Measurements from ENCODE around the gene PPFIA1. TPM values are rescaled to one million over a fixed set of nuclear protein-coding genes. Genes with fewer than 3 reads are reported as not detected.

The PPFIA1 gene
- total RNA-seq, 1 experiment from 2014 or later, result 75.1 TPM

DNA sequence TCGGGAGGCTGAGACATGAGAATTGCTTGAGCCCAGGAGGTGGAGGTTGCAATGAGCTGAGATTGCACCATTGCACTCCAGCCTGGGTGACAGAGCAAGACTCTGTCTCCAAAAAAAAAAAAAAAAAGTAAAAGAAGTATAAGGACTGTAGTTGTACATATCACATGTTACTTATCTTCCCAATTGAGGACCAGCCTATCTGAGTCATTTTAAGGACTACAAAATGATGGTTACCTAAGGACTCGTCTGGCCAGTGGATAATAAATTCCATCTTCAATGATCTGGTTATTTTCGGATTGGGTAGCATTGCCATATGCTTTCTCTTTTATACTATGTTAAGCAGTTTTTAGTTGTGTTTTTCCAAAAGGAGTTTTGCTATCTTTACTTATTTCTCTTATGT is 55.3 kb downstream of the PPFIA1 start (continued):
- TF ChIP-seq, protein P1, sequence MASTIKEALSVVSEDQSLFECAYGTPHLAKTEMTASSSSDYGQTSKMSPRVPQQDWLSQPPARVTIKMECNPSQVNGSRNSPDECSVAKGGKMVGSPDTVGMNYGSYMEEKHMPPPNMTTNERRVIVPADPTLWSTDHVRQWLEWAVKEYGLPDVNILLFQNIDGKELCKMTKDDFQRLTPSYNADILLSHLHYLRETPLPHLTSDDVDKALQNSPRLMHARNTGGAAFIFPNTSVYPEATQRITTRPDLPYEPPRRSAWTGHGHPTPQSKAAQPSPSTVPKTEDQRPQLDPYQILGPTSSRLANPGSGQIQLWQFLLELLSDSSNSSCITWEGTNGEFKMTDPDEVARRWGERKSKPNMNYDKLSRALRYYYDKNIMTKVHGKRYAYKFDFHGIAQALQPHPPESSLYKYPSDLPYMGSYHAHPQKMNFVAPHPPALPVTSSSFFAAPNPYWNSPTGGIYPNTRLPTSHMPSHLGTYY (CRISPR knock-in tag; IDR thresholded peaks at IDR 0.05), result no peak
- TF ChIP-seq, protein P2, sequence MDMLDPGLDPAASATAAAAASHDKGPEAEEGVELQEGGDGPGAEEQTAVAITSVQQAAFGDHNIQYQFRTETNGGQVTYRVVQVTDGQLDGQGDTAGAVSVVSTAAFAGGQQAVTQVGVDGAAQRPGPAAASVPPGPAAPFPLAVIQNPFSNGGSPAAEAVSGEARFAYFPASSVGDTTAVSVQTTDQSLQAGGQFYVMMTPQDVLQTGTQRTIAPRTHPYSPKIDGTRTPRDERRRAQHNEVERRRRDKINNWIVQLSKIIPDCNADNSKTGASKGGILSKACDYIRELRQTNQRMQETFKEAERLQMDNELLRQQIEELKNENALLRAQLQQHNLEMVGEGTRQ (CRISPR knock-in tag; IDR thresholded peaks at IDR 0.05), result no peak
- no peak for TF ChIP-seq NR1H2 (CRISPR knock-in tag; IDR thresholded peaks at IDR 0.05)
- TF ChIP-seq ESRRA (CRISPR knock-in tag; IDR thresholded peaks at IDR 0.05; ENCODE audit: borderline replicate concordance), result no peak
- no peak for TF ChIP-seq TP53 (CRISPR knock-in tag; IDR thresholded peaks at IDR 0.05)

DNA sequence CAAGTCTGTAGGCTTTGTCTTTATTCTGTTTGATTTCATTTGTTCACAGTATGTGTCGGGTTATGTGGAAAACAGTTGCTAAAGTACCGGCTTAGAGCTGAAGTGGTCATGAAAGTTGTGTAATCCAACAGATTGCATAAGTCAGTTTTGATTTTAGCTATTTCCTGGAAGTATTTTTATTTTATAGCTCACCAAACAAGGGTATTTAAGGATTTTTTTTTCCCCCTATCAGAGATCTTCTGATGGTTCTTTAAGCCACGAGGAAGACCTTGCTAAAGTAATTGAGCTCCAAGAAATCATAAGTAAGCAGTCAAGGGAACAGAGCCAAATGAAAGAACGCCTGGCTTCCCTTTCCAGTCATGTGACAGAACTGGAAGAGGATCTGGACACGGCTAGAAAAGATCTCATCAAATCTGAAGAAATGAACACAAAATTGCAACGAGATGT is 55.9 kb downstream of the PPFIA1 start:
- POLR2A ChIA-PET, result no interaction called here
- no peak overlapping the region for H3K4me3 Mint-ChIP-seq
- CTCF ChIA-PET, result no interaction called here

DNA sequence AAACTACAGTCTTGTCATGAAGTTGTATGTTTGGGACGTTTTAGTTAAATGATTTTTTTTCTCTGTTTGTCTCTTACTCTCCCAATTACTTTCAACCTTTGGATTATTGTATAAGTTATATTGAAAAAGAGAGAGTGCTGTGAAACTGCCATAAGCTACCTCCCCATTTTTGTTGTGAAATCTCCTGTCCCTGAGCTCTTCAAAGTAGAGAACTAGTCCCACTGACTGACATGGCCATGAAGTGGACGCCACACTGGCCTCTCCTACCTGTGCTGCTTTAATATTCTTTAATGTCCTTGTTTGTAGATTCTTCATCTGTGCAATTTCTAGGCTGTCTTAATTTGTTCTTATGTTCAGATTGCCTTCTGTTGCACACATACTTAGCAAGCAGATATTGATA is 56.3 kb downstream of the PPFIA1 start:
- peaks cover 7% of the 10 kb centered on the region for H3K4me1 Mint-ChIP-seq
- H3K27ac Mint-ChIP-seq, result no peak overlapping the region; the same call in 1 of the 2 replicates
- TF ChIP-seq, protein P3, sequence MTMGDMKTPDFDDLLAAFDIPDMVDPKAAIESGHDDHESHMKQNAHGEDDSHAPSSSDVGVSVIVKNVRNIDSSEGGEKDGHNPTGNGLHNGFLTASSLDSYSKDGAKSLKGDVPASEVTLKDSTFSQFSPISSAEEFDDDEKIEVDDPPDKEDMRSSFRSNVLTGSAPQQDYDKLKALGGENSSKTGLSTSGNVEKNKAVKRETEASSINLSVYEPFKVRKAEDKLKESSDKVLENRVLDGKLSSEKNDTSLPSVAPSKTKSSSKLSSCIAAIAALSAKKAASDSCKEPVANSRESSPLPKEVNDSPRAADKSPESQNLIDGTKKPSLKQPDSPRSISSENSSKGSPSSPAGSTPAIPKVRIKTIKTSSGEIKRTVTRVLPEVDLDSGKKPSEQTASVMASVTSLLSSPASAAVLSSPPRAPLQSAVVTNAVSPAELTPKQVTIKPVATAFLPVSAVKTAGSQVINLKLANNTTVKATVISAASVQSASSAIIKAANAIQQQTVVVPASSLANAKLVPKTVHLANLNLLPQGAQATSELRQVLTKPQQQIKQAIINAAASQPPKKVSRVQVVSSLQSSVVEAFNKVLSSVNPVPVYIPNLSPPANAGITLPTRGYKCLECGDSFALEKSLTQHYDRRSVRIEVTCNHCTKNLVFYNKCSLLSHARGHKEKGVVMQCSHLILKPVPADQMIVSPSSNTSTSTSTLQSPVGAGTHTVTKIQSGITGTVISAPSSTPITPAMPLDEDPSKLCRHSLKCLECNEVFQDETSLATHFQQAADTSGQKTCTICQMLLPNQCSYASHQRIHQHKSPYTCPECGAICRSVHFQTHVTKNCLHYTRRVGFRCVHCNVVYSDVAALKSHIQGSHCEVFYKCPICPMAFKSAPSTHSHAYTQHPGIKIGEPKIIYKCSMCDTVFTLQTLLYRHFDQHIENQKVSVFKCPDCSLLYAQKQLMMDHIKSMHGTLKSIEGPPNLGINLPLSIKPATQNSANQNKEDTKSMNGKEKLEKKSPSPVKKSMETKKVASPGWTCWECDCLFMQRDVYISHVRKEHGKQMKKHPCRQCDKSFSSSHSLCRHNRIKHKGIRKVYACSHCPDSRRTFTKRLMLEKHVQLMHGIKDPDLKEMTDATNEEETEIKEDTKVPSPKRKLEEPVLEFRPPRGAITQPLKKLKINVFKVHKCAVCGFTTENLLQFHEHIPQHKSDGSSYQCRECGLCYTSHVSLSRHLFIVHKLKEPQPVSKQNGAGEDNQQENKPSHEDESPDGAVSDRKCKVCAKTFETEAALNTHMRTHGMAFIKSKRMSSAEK (CRISPR knock-in tag; IDR thresholded peaks at IDR 0.05; ENCODE audit: borderline replicate concordance), result no peak
- TF ChIP-seq ZNF671 (CRISPR knock-in tag; IDR thresholded peaks at IDR 0.05), result no peak
- TF ChIP-seq ZNF416 (CRISPR knock-in tag; IDR thresholded peaks at IDR 0.05), result no peak
- TF ChIP-seq JUN (CRISPR knock-in tag; IDR thresholded peaks at IDR 0.05), result no peak
- TF ChIP-seq, protein P4, sequence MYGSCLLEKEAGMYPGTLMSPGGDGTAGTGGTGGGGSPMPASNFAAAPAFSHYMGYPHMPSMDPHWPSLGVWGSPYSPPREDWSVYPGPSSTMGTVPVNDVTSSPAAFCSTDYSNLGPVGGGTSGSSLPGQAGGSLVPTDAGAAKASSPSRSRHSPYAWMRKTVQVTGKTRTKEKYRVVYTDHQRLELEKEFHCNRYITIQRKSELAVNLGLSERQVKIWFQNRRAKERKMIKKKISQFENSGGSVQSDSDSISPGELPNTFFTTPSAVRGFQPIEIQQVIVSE (CRISPR knock-in tag; IDR thresholded peaks at IDR 0.05; ENCODE audit: borderline replicate concordance), result no peak
- no peak for TF ChIP-seq FOXK1 (CRISPR knock-in tag; IDR thresholded peaks at IDR 0.05)
- no peak for TF ChIP-seq MXD4 (CRISPR knock-in tag; IDR thresholded peaks at IDR 0.05; ENCODE audit: borderline replicate concordance)
- TF ChIP-seq CREB1 (CRISPR knock-in tag; IDR thresholded peaks at IDR 0.05), result no peak
- TF ChIP-seq PRRX2 (CRISPR knock-in tag; IDR thresholded peaks at IDR 0.05), result no peak
- TF ChIP-seq, protein P5, sequence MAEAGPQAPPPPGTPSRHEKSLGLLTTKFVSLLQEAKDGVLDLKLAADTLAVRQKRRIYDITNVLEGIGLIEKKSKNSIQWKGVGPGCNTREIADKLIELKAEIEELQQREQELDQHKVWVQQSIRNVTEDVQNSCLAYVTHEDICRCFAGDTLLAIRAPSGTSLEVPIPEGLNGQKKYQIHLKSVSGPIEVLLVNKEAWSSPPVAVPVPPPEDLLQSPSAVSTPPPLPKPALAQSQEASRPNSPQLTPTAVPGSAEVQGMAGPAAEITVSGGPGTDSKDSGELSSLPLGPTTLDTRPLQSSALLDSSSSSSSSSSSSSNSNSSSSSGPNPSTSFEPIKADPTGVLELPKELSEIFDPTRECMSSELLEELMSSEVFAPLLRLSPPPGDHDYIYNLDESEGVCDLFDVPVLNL (CRISPR knock-in tag; IDR thresholded peaks at IDR 0.05; ENCODE audit: borderline replicate concordance, low read depth), result no peak
- no peak for TF ChIP-seq CBFB (CRISPR knock-in tag; IDR thresholded peaks at IDR 0.05; ENCODE audit: low read depth)
- TF ChIP-seq ZNF423 (CRISPR knock-in tag; IDR thresholded peaks at IDR 0.05), result no peak
- no peak for TF ChIP-seq ZNF396 (CRISPR knock-in tag; IDR thresholded peaks at IDR 0.05; ENCODE audit: borderline replicate concordance)
- TF ChIP-seq TEAD1 (CRISPR knock-in tag; IDR thresholded peaks at IDR 0.05), result no peak
- TF ChIP-seq KAT7 (CRISPR knock-in tag; IDR thresholded peaks at IDR 0.05; ENCODE audit: borderline replicate concordance), result no peak

More for the DNA sequence above, 55.9 kb downstream of the PPFIA1 start:
- no peaks in the 10 kb centered on the region for H3K27me3 Mint-ChIP-seq (ENCODE audit: low read depth)
- no peaks in the 10 kb centered on the region for H3K9me3 Mint-ChIP-seq
- peaks cover 8% of the 10 kb centered on the region for H3K4me1 Mint-ChIP-seq
- DNase-seq (ENCODE audit: low spot score) (no peak), ATAC-seq (no peak)
- H3K27ac Mint-ChIP-seq, result no peak overlapping the region
- H3K36me3 Mint-ChIP-seq, result peaks cover 67% of the 10 kb centered on the region
- TF ChIP-seq, protein P6, sequence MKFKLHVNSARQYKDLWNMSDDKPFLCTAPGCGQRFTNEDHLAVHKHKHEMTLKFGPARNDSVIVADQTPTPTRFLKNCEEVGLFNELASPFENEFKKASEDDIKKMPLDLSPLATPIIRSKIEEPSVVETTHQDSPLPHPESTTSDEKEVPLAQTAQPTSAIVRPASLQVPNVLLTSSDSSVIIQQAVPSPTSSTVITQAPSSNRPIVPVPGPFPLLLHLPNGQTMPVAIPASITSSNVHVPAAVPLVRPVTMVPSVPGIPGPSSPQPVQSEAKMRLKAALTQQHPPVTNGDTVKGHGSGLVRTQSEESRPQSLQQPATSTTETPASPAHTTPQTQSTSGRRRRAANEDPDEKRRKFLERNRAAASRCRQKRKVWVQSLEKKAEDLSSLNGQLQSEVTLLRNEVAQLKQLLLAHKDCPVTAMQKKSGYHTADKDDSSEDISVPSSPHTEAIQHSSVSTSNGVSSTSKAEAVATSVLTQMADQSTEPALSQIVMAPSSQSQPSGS (CRISPR knock-in tag; IDR thresholded peaks at IDR 0.05; ENCODE audit: borderline replicate concordance, low read depth), result no peak
- TF ChIP-seq FOXK1 (CRISPR knock-in tag; IDR thresholded peaks at IDR 0.05) (no peak), MYBL2 (CRISPR knock-in tag; IDR thresholded peaks at IDR 0.05) (no peak), KAT7 (CRISPR knock-in tag; IDR thresholded peaks at IDR 0.05; ENCODE audit: borderline replicate concordance) (no peak), TCF7 (CRISPR knock-in tag; IDR thresholded peaks at IDR 0.05; ENCODE audit: low read depth) (no peak), ZNF232 (CRISPR knock-in tag; IDR thresholded peaks at IDR 0.05) (no peak), SMAD4 (CRISPR knock-in tag; IDR thresholded peaks at IDR 0.05) (no peak), TEAD4 (CRISPR knock-in tag; IDR thresholded peaks at IDR 0.05) (no peak), GRHL2 (CRISPR knock-in tag; IDR thresholded peaks at IDR 0.05; ENCODE audit: insufficient replicate concordance, severe bottlenecking) (no peak), SOX15 (CRISPR knock-in tag; IDR thresholded peaks at IDR 0.05) (no peak), TP53 (CRISPR knock-in tag; IDR thresholded peaks at IDR 0.05) (no peak), NR1H2 (CRISPR knock-in tag; IDR thresholded peaks at IDR 0.05) (no peak), ZNF138 (CRISPR knock-in tag; conservative IDR thresholded peaks at IDR 0.05) (no peak), JUN (CRISPR knock-in tag; IDR thresholded peaks at IDR 0.05) (no peak), ZNF317 (CRISPR knock-in tag; IDR thresholded peaks at IDR 0.05; ENCODE audit: borderline replicate concordance, low read depth) (no peak)

More for the DNA sequence above, 56.3 kb downstream of the PPFIA1 start:
- H3K4me3 Mint-ChIP-seq, result no peak overlapping the region
- ChIA-PET CTCF (interaction anchor here (0.7 kb wide), 1 partner anchor 244 kb away, joined by 3 read pairs; no protein-coding TSS in a partner anchor), POLR2A (no interaction called here)
- no peak for DNase-seq (ENCODE audit: low spot score)
- no peaks in the 10 kb centered on the region for H3K27me3 Mint-ChIP-seq (ENCODE audit: low read depth)
- no peak for ATAC-seq
- peaks cover 71% of the 10 kb centered on the region for H3K36me3 Mint-ChIP-seq
- no peaks in the 10 kb centered on the region for H3K9me3 Mint-ChIP-seq

Data from WTC11 (cell line).